Measurements from ENCODE around the gene CBFA2T3.

The CBFA2T3 gene

GRCh38 chr16:89001117-89002027, 24.4 kb upstream of the CBFA2T3 start:
- Histone ChIP-seq H4K91ac (ENCODE audit: low read length) (no peak overlapping the region), H2AK5ac (ENCODE audit: low read length, severe bottlenecking) (no peak overlapping the region), H3K4me2 (ENCODE audit: low read length, poor library complexity, severe bottlenecking) (no peak overlapping the region), H3K18ac (ENCODE audit: low read depth in 1 of 2, low read length in 2 of 2) (no peak overlapping the region), H2BK120ac (ENCODE audit: low read depth, low read length) (no peak overlapping the region), H3K4me3 (ENCODE audit: insufficient read depth in 1 of 2, low read depth in 1 of 2, low read length in 2 of 2) (no peak overlapping the region), H3K9me3 (ENCODE audit: control insufficient read depth, low read length) (peaks cover 31% of the 10 kb centered on the region), H3K4ac (ENCODE audit: low read depth in 1 of 2, low read length in 2 of 2) (no peak overlapping the region), H4K8ac (ENCODE audit: low read length) (no peak overlapping the region), H3K14ac (ENCODE audit: low read length in 2 of 2) (no peak overlapping the region), H3K9ac (ENCODE audit: low read length) (no peak overlapping the region), H3K79me1 (replicated peaks; ENCODE audit: low read length, poor library complexity, severe bottlenecking) (no peaks in the 10 kb centered on the region), H2BK5ac (ENCODE audit: low read depth, low read length, poor library complexity, severe bottlenecking) (no peak overlapping the region), H3K36me3 (ENCODE audit: control insufficient read depth in 1 of 2, insufficient read depth in 2 of 2, low read depth in 1 of 2, low read length in 2 of 2) (no peaks in the 10 kb centered on the region), H2AFZ (ENCODE audit: low read depth, low read length) (no peak overlapping the region), H2BK15ac (ENCODE audit: low read depth, poor library complexity, severe bottlenecking) (no peak overlapping the region), H3K27me3 (ENCODE audit: control insufficient read depth in 1 of 2, insufficient read depth in 1 of 2, low read length in 2 of 2) (peaks cover 15 to 55% of the 10 kb centered on the region in 2 experiments), H2BK12ac (ENCODE audit: low read length in 2 of 2) (no peak overlapping the region), H3K23ac (ENCODE audit: low read length in 2 of 2) (no peak overlapping the region), H3K4me1 (ENCODE audit: control insufficient read depth, insufficient read depth, low read depth, low read length) (peaks cover 3% of the 10 kb centered on the region), H3K27ac (ENCODE audit: low read length, poor library complexity, severe bottlenecking) (no peak overlapping the region)
- 59% methylated on average over 29 of the region's 30 CpGs for WGBS
- DNase-seq: no peak

GRCh38 chr16:89000207-89000959, 23.4 kb upstream of the CBFA2T3 start:
- H2BK120ac ChIP-seq (ENCODE audit: low read depth, low read length): no peak overlapping the region
- H2AFZ ChIP-seq (ENCODE audit: low read depth, low read length): no peak overlapping the region
- H3K27ac ChIP-seq (ENCODE audit: low read length, poor library complexity, severe bottlenecking): no peak overlapping the region
- no peak overlapping the region for H2BK5ac ChIP-seq (ENCODE audit: low read depth, low read length, poor library complexity, severe bottlenecking)
- H3K4me2 ChIP-seq (ENCODE audit: low read length, poor library complexity, severe bottlenecking): no peak overlapping the region
- no peaks in the 10 kb centered on the region for H3K79me1 ChIP-seq (replicated peaks; ENCODE audit: low read length, poor library complexity, severe bottlenecking)
- no peak overlapping the region for H2BK12ac ChIP-seq (ENCODE audit: low read length in 2 of 2)
- H3K9ac ChIP-seq (ENCODE audit: low read length): no peak overlapping the region
- no peak overlapping the region for H4K8ac ChIP-seq (ENCODE audit: low read length)
- peaks cover 31% of the 10 kb centered on the region for H3K9me3 ChIP-seq (ENCODE audit: control insufficient read depth, low read length)
- H3K18ac ChIP-seq (ENCODE audit: low read depth in 1 of 2, low read length in 2 of 2): no peak overlapping the region
- H3K4me1 ChIP-seq (ENCODE audit: control insufficient read depth, insufficient read depth, low read depth, low read length): peaks cover 3% of the 10 kb centered on the region
- no peak overlapping the region for H2BK15ac ChIP-seq (ENCODE audit: low read depth, poor library complexity, severe bottlenecking)
- no peak overlapping the region for H4K91ac ChIP-seq (ENCODE audit: low read length)
- WGBS: 79% methylated on average over 36 of the region's 36 CpGs
- H3K4ac ChIP-seq (ENCODE audit: low read depth in 1 of 2, low read length in 2 of 2): no peak overlapping the region
- H3K4me3 ChIP-seq (ENCODE audit: insufficient read depth in 1 of 2, low read depth in 1 of 2, low read length in 2 of 2): no peak overlapping the region
- H2AK5ac ChIP-seq (ENCODE audit: low read length, severe bottlenecking): no peak overlapping the region
- no peaks in the 10 kb centered on the region for H3K36me3 ChIP-seq (ENCODE audit: control insufficient read depth in 1 of 2, insufficient read depth in 2 of 2, low read depth in 1 of 2, low read length in 2 of 2)
- DNase-seq: no peak
- peaks cover 10 to 52% of the 10 kb centered on the region in 2 experiments for H3K27me3 ChIP-seq (ENCODE audit: control insufficient read depth in 1 of 2, insufficient read depth in 1 of 2, low read length in 2 of 2)
- H3K14ac ChIP-seq (ENCODE audit: low read length in 2 of 2): no peak overlapping the region
- H3K23ac ChIP-seq (ENCODE audit: low read length in 2 of 2): no peak overlapping the region

- H3K14ac ChIP-seq (ENCODE audit: low read length in 2 of 2): no peak overlapping the region
- H3K9me3 ChIP-seq (ENCODE audit: control insufficient read depth, low read length): peaks cover 31% of the 10 kb centered on the region
- H2AFZ ChIP-seq (ENCODE audit: low read depth, low read length): no peak overlapping the region
- no peak overlapping the region for H4K91ac ChIP-seq (ENCODE audit: low read length)
- no peak overlapping the region for H2BK120ac ChIP-seq (ENCODE audit: low read depth, low read length)
- H3K36me3 ChIP-seq (ENCODE audit: control insufficient read depth in 1 of 2, insufficient read depth in 2 of 2, low read depth in 1 of 2, low read length in 2 of 2): no peaks in the 10 kb centered on the region
- H3K27me3 ChIP-seq (ENCODE audit: control insufficient read depth in 1 of 2, insufficient read depth in 1 of 2, low read length in 2 of 2): peaks cover 10 to 52% of the 10 kb centered on the region in 2 experiments
- H3K9ac ChIP-seq (ENCODE audit: low read length): no peak overlapping the region
- no peaks in the 10 kb centered on the region for H3K79me1 ChIP-seq (replicated peaks; ENCODE audit: low read length, poor library complexity, severe bottlenecking)
- no peak overlapping the region for H2BK15ac ChIP-seq (ENCODE audit: low read depth, poor library complexity, severe bottlenecking)
- H2AK5ac ChIP-seq (ENCODE audit: low read length, severe bottlenecking): no peak overlapping the region
- no peak overlapping the region for H3K27ac ChIP-seq (ENCODE audit: low read length, poor library complexity, severe bottlenecking)
- no peak overlapping the region for H3K4ac ChIP-seq (ENCODE audit: low read depth in 1 of 2, low read length in 2 of 2)
- no peak overlapping the region for H3K23ac ChIP-seq (ENCODE audit: low read length in 2 of 2)
- no peak overlapping the region for H3K18ac ChIP-seq (ENCODE audit: low read depth in 1 of 2, low read length in 2 of 2)
- no peak overlapping the region for H3K4me3 ChIP-seq (ENCODE audit: insufficient read depth in 1 of 2, low read depth in 1 of 2, low read length in 2 of 2)
- WGBS: 25% methylated on average over 15 of the region's 39 CpGs
- peaks cover 3% of the 10 kb centered on the region for H3K4me1 ChIP-seq (ENCODE audit: control insufficient read depth, insufficient read depth, low read depth, low read length)
- no peak overlapping the region for H2BK12ac ChIP-seq (ENCODE audit: low read length in 2 of 2)
- DNase-seq: no peak
- H3K4me2 ChIP-seq (ENCODE audit: low read length, poor library complexity, severe bottlenecking): no peak overlapping the region
- H4K8ac ChIP-seq (ENCODE audit: low read length): no peak overlapping the region
- H2BK5ac ChIP-seq (ENCODE audit: low read depth, low read length, poor library complexity, severe bottlenecking): no peak overlapping the region
Measured at GRCh38 chr16:88999457-89000206, 22.6 kb upstream of the CBFA2T3 start.

Measured in mesenchymal stem cell (in vitro differentiated cells and primary cell).